Mesodermal cell (in vitro differentiated cells): ENCODE data around the gene MYO5B.
"Not testable (repeated sequence)": the region's sequence is repeated elsewhere in the genome, so short reads cannot be mapped to it uniquely, and the experiment has no call there.

Experiments used
- H3K27ac ChIP-seq: 2 replicates; pipeline ENCODE4 v1.7.0; 2013; ENCODE audit warnings: mild to moderate bottlenecking, low read depth, low read length, moderate library complexity; ENCODE audit not compliant: severe bottlenecking
- H3K36me3 ChIP-seq: 2 replicates; pipeline ENCODE4 v1.7.1; 2013; ENCODE audit warnings: mild to moderate bottlenecking, low read length, moderate library complexity; ENCODE audit not compliant: control insufficient read depth, insufficient read depth
- H3K4me1 ChIP-seq: one replicate; pipeline ENCODE4 v1.7.1; 2013; ENCODE audit warnings: mild to moderate bottlenecking, low read length; ENCODE audit not compliant: insufficient read depth, control insufficient read depth, poor library complexity, severe bottlenecking
- H3K4me3 ChIP-seq: 2 replicates; pipeline ENCODE4 v1.7.0; 2013; ENCODE audit warnings: low read length, control low read depth, mild to moderate bottlenecking; ENCODE audit not compliant: insufficient read depth, poor library complexity, severe bottlenecking; ENCODE audit errors: extremely low read depth
- H3K9me3 ChIP-seq: 2 replicates; pipeline ENCODE4 v1.7.1; 2013; ENCODE audit warnings: mild to moderate bottlenecking, low read length, moderate library complexity; ENCODE audit not compliant: control insufficient read depth
- WGBS, 2 experiments: methylation state at CpG; one replicate each; pipeline ENCODE4 v1.1.5; 2013; ENCODE audit warnings: missing lambda C conversion rate in 2 of 2; ENCODE audit not compliant: insufficient coverage in 2 of 2; 5-methylcytosine and 5-hydroxymethylcytosine counted together

Gene MYO5B

GRCh38 chr18:50105027-50105426 lies 89.9 kb downstream of the MYO5B start:
- no CpG with 5 or more reads among the region's 1 CpG for WGBS, 2 experiments
- no peaks in the 10 kb centered on the region for H3K36me3 ChIP-seq

GRCh38 chr18:50104421-50104820 lies 90.5 kb downstream of the MYO5B start:
- no peak overlapping the region for H3K4me3 ChIP-seq
- H3K27ac ChIP-seq: no peak overlapping the region
- H3K36me3 ChIP-seq: no peaks in the 10 kb centered on the region
- 100% methylated on average over 2 of the region's 3 CpGs; no CpG with 5 or more reads in 1 of the 2 experiments for WGBS, 2 experiments
- H3K9me3 ChIP-seq: no peaks in the 10 kb centered on the region
- no peaks in the 10 kb centered on the region for H3K4me1 ChIP-seq

More at GRCh38 chr18:50105027-50105426, 89.9 kb downstream of the MYO5B start:
- Histone ChIP-seq H3K27ac (no peak overlapping the region), H3K4me3 (no peak overlapping the region), H3K4me1 (no peaks in the 10 kb centered on the region), H3K9me3 (no peaks in the 10 kb centered on the region)

DNA sequence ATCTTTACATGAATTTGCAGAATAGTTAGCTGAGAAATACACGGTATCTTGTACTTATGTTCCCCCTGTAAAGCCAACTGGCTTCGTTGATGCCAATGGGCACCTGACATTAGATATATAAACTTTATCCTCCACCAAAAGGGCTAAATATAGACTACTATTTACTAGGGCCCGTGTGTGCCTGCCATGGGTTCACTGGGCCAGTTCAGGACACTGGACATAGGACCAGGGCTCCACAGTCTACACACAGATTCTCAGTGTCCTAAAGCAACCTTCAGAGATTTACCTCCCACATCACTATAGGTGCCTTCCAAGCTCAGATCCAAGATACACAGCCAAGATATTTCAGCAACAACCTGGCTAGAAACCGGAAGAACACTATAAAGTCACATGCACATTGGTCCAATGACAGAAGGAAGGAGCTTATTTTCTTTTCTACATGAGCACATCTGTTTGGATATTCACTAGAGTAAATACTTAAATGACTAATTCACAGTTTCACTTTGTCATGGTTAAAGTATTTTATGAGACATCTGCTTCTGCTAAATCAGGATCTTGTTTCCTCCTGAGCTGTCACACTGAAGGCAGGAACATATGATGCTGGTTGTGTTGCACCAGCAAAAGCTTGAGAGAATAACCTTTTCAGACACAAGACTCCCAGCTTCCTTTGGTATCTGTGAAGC lies 95.1 kb downstream of the MYO5B start:
- no peak overlapping the region for H3K4me3 ChIP-seq
- WGBS, 2 experiments: 81 to 95% methylated on average over 3 of the region's 4 CpGs
- no peak overlapping the region for H3K27ac ChIP-seq
- peaks cover 7% of the 10 kb centered on the region for H3K4me1 ChIP-seq
- no peaks in the 10 kb centered on the region for H3K9me3 ChIP-seq
- no peaks in the 10 kb centered on the region for H3K36me3 ChIP-seq

GRCh38 chr18:50097702-50098101 lies 97.2 kb downstream of the MYO5B start:
- H3K4me3 ChIP-seq: no peak overlapping the region
- H3K27ac ChIP-seq: no peak overlapping the region
- H3K9me3 ChIP-seq: no peaks in the 10 kb centered on the region
- peaks cover 7% of the 10 kb centered on the region for H3K4me1 ChIP-seq
- 82 to 100% methylated on average over 2 of the region's 2 CpGs for WGBS, 2 experiments
- H3K36me3 ChIP-seq: no peaks in the 10 kb centered on the region

- no peaks in the 10 kb centered on the region for H3K36me3 ChIP-seq
- no peaks in the 10 kb centered on the region for H3K9me3 ChIP-seq
- no peak overlapping the region for H3K27ac ChIP-seq
- peaks cover 11% of the 10 kb centered on the region for H3K4me1 ChIP-seq
- H3K4me3 ChIP-seq: no peak overlapping the region
- 97 to 100% methylated on average over 3 of the region's 3 CpGs for WGBS, 2 experiments
Measured at GRCh38 chr18:50096766-50097435, 98.0 kb downstream of the MYO5B start.

- H3K27ac ChIP-seq, H3K4me3 ChIP-seq, H3K9me3 ChIP-seq, H3K36me3 ChIP-seq: not testable (repeated sequence)
- WGBS, 2 experiments: 65% methylated on average over 4 of the region's 5 CpGs; no CpG with 5 or more reads in 1 of the 2 experiments
- peaks cover 11% of the 10 kb centered on the region for H3K4me1 ChIP-seq
Measured at GRCh38 chr18:50094786-50095185, 100.2 kb downstream of the MYO5B start.

DNA sequence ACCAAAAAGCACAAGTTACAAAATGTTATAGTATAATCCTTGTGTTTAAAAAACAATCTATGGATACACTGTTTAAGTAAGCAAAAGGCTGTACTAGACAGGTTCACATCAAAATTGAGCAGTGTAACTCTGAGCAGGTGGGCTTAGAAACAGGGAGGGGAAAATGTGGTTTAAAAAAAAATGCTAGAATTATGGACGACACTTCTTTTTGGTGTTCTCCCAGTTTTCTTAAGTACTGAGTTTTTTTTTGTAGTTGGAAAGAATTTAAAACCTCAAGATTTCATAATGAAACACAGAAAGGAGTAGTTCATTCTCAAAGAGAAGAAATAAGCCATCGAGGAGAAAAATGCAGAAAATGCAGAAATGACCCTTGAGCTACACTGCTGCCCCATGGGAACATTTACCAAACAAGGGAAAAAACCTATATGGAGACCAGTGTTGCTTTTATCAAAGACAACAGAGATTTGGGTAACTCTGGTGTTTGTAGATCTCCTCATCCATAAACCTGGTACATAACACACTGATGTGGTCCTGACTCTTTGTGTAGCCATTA lies 100.7 kb downstream of the MYO5B start:
- H3K27ac ChIP-seq: no peak overlapping the region

DNA sequence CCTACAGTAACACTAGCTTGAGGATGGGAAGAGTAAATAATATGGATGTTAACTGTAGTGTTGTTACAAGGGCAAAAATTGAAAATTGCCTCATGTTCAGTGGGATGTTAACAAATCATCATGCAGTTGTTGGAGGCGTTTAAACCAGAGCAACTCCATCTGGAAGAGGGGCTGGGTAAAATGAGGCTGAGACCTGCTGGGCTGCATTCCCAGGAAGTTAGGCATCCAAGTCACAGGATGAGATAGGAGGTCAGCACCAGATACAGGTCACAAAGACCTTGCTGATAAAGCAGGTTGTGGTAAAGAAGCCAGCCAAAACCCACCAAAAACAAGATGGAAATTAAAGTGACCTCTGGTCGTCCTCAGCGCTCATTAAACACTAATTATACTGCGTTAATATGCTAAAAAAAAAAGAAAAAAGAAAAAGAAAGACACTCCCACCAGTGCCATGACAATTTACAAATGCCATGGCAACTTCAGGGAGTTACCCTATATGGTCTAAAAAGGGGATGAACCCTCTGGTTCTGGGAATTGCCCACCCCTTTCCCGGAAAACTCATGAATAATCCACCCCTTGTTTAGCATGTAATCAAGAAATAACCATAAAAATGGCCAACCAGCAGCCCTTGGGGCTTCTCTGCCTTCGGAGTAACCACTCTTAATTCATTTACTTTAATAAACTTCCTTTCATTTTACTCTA lies 101.4 kb downstream of the MYO5B start:
- no peak overlapping the region for H3K4me3 ChIP-seq
- WGBS, 2 experiments: 85 to 88% methylated on average over 3 of the region's 6 CpGs
- no peak overlapping the region for H3K27ac ChIP-seq
- H3K9me3 ChIP-seq: no peaks in the 10 kb centered on the region
- H3K36me3 ChIP-seq: no peaks in the 10 kb centered on the region
- H3K4me1 ChIP-seq: peaks cover 11% of the 10 kb centered on the region

More for the DNA sequence above, 100.7 kb downstream of the MYO5B start:
- no peaks in the 10 kb centered on the region for H3K36me3 ChIP-seq
- peaks cover 11% of the 10 kb centered on the region for H3K4me1 ChIP-seq
- WGBS, 2 experiments: no CpG with 5 or more reads among the region's 2 CpGs
- no peak overlapping the region for H3K4me3 ChIP-seq
- H3K9me3 ChIP-seq: no peaks in the 10 kb centered on the region

GRCh38 chr18:50092245-50092805 lies 102.6 kb downstream of the MYO5B start:
- no peaks in the 10 kb centered on the region for H3K36me3 ChIP-seq
- WGBS, 2 experiments: 19 to 44% methylated on average over 1 to 2 of the region's 3 CpGs
- no peaks in the 10 kb centered on the region for H3K9me3 ChIP-seq
- peaks cover 4% of the 10 kb centered on the region for H3K4me1 ChIP-seq
- H3K4me3 ChIP-seq: no peak overlapping the region
- H3K27ac ChIP-seq: no peak overlapping the region

- WGBS, 2 experiments: 95% methylated on average over 2 of the region's 2 CpGs; no CpG with 5 or more reads in 1 of the 2 experiments
Measured at GRCh38 chr18:50091509-50092244, 103.3 kb downstream of the MYO5B start.

More at GRCh38 chr18:50091509-50092244, 103.3 kb downstream of the MYO5B start:
- H3K4me3 ChIP-seq: no peak overlapping the region
- H3K27ac ChIP-seq: no peak overlapping the region
- H3K9me3 ChIP-seq: no peaks in the 10 kb centered on the region
- H3K36me3 ChIP-seq: no peaks in the 10 kb centered on the region
- peaks cover 4% of the 10 kb centered on the region for H3K4me1 ChIP-seq
